Mammary epithelial cell (primary cell): ENCODE measurements around the gene AMPD2.

Source experiments
- CTCF ChIP-seq, 2 donors: IDR thresholded peaks in 1 of 2; conservative IDR thresholded peaks in 1 of 2; 2 replicates each; pipeline ENCODE4 v1.5.1; 2011 to 2012; ENCODE audit warnings: inconsistent platforms in 2 of 2, low read length in 2 of 2, mild to moderate bottlenecking in 2 of 2, control low read depth in 1 of 2, low read depth in 1 of 2; ENCODE audit not compliant: insufficient read depth in 1 of 2; ENCODE audit errors: extremely low read depth in 1 of 2
- EZH2 ChIP-seq: IDR thresholded peaks from 2 replicates; pipeline ENCODE4 v1.6.1; 2012; ENCODE audit warnings: low read length, inconsistent platforms, borderline replicate concordance

GRCh38 chr1:109598156-109598555, 21.5 kb upstream of the AMPD2 start:
- TF ChIP-seq CTCF (conservative IDR thresholded peaks at IDR 0.05 in 1 of 2, IDR thresholded peaks at IDR 0.05 in 1 of 2; ENCODE audit: extremely low read depth in 1 of 2, insufficient read depth in 1 of 2, low read depth in 1 of 2, low read length in 2 of 2): no peak
- TF ChIP-seq EZH2: no peak
